PC-3 (cell line): ENCODE measurements around the gene IRGM. TPM values are rescaled to one million over a fixed set of nuclear protein-coding genes. Genes with fewer than 3 reads are reported as not detected.

Source experiments
- ATAC-seq: fragments of 200-7000 bp; cut with Tn5 transposase; 2 replicates; pipeline ENCODE4 v1.9.1; 2020; ENCODE audit warnings: mild to moderate bottlenecking, moderate library complexity
- BruUV-seq: library from RNA; stranded (reverse); fragments of 400-500 nt; replicated peaks from 2 replicates; lab custom pipeline; 2021; lab: Mats Ljungman, UMichigan
- CTCF ChIA-PET: fragments of 300-600 bp; sonication (Branson Sonifier 250); formaldehyde crosslinking; loops from one replicate; lab custom pipeline; 2022; ENCODE audit warnings: antibody characterized with exemption; lab: Charles Lee
- POLR2A ChIA-PET: fragments of 300-600 bp; sonication (Branson Sonifier 250); formaldehyde crosslinking; loops from one replicate; lab custom pipeline; 2022; ENCODE audit warnings: antibody characterized with exemption; ENCODE audit not compliant: unreplicated experiment; lab: Charles Lee
- DNase-seq: peaks from one replicate; pipeline ENCODE4 v3.0.0-alpha.2; 2015
- H2AFZ ChIP-seq: fragments of 300-600 bp; sonication (generic); 2 replicates; pipeline ENCODE4 v1.6.0; 2016; ENCODE audit warnings: antibody characterized with exemption, low read length
- H3F3A ChIP-seq: fragments of 300-600 bp; sonication (generic); one replicate; pipeline ENCODE4 v1.6.0; 2017; ENCODE audit warnings: antibody characterized with exemption, low read length, control low read depth, mild to moderate bottlenecking; ENCODE audit not compliant: unreplicated experiment
- H3K27ac ChIP-seq: fragments of 300-600 bp; sonication (generic); 2 replicates; pipeline ENCODE4 v1.5.1; 2016; ENCODE audit warnings: mild to moderate bottlenecking, low read length
- H3K27me3 ChIP-seq: fragments of 300-600 bp; sonication (generic); 2 replicates; pipeline ENCODE4 v1.6.1; 2016; ENCODE audit warnings: low read length, mixed read lengths
- H3K36me3 ChIP-seq: fragments of 300-600 bp; sonication (generic); 2 replicates; pipeline ENCODE4 v1.6.1; 2016; ENCODE audit warnings: low read depth, mixed run types, low read length, mixed read lengths
- H3K4me1 ChIP-seq: fragments of 300-600 bp; sonication (generic); 2 replicates; pipeline ENCODE4 v1.5.1; 2016; ENCODE audit warnings: low read length; ENCODE audit not compliant: insufficient read depth
- H3K4me2 ChIP-seq: fragments of 300-600 bp; sonication (generic); 2 replicates; pipeline ENCODE4 v1.6.0; 2016; ENCODE audit warnings: low read length
- H3K4me3 ChIP-seq: fragments of 300-600 bp; sonication (generic); 2 replicates; pipeline ENCODE4 v1.5.1; 2016; ENCODE audit warnings: mild to moderate bottlenecking, low read length, mixed read lengths
- H3K79me2 ChIP-seq: fragments of 300-600 bp; sonication (generic); 2 replicates; pipeline ENCODE4 v1.6.1; 2017; ENCODE audit warnings: low read length, mixed read lengths
- H3K9ac ChIP-seq: fragments of 300-600 bp; sonication (generic); 2 replicates; pipeline ENCODE4 v1.6.0; 2016; ENCODE audit warnings: mild to moderate bottlenecking, low read length
- H3K9me2 ChIP-seq: fragments of 300-600 bp; sonication (generic); replicated peaks from 2 replicates; pipeline ENCODE4 v1.6.1; 2016; ENCODE audit warnings: mixed run types, low read length, mixed read lengths
- H3K9me3 ChIP-seq: fragments of 300-600 bp; sonication (generic); 2 replicates; pipeline ENCODE4 v1.6.1; 2016; ENCODE audit warnings: low read length, mixed read lengths
- H4K20me1 ChIP-seq: fragments of 300-600 bp; sonication (generic); 2 replicates; pipeline ENCODE4 v1.6.1; 2016; ENCODE audit warnings: low read length, mixed read lengths
- CTCF ChIP-seq: fragments of 300-600 bp; sonication (generic); conservative IDR thresholded peaks from 2 replicates; pipeline ENCODE4 v1.5.1; 2017; ENCODE audit warnings: antibody characterized with exemption, low read depth, mild to moderate bottlenecking, low read length
- EZH2 ChIP-seq: fragments of 300-600 bp; sonication (generic); IDR thresholded peaks from one replicate; pipeline ENCODE4 v1.6.1; 2017; ENCODE audit warnings: antibody characterized with exemption, mild to moderate bottlenecking, low read length; ENCODE audit not compliant: unreplicated experiment
- EZH2phosphoT487 ChIP-seq: fragments of 300-600 bp; sonication (generic); IDR thresholded peaks from 2 replicates; pipeline ENCODE4 v1.6.1; 2018; ENCODE audit warnings: mild to moderate bottlenecking, antibody characterized with exemption, low read length, borderline replicate concordance
- intact Hi-C: fragments of 100-400 bp; cut with micrococcal nuclease; formaldehyde crosslinking; loops from 2 replicates; pipeline ENCODE4 v1.9.0; 2023
- total RNA-seq: library from RNA; depleted of rRNA; stranded (reverse); fragments of >200 nt; gene quantifications from 2 replicates; pipeline ENCODE4 v1.2.3, GENCODE V29; 2014; rRNA removed

IRGM gene
- total RNA-seq, 1 experiment from 2014 or later: not detected

GRCh38 chr5:150895431-150896428 lies 49.4 kb downstream of the IRGM start:
- Histone ChIP-seq H3K9me2 (no peaks in the 10 kb centered on the region), H3K27me3 (no peaks in the 10 kb centered on the region), H3K27ac (no peak overlapping the region), H3K9ac (no peak overlapping the region), H4K20me1 (no peaks in the 10 kb centered on the region), H3K36me3 (no peaks in the 10 kb centered on the region; the same call in 1 of the 2 replicates), H3K4me1 (no peaks in the 10 kb centered on the region), H3K9me3 (peaks cover 93% of the 10 kb centered on the region), H3K4me3 (no peak overlapping the region), H2AFZ (no peak overlapping the region), H3K79me2 (no peaks in the 10 kb centered on the region), H3F3A (no peaks in the 10 kb centered on the region), H3K4me2 (no peak overlapping the region)
- ChIA-PET POLR2A (no interaction called here), CTCF (no interaction called here)
- intact Hi-C loops: no loop called here
- no peak for TF ChIP-seq CTCF
- no peak for TF ChIP-seq EZH2phosphoT487
- TF ChIP-seq EZH2: no peak
- BruUV-seq: no TSS peak
- ATAC-seq (no peak), DNase-seq (no peak)

Other genes starting within 250 kb of the IRGM start
- 5.3 and 8.4 TPM in 2 replicates for gene SYNPO, start 205.9 kb upstream of the IRGM start, total RNA-seq
- gene MYOZ3, start 185.3 kb upstream of the IRGM start, total RNA-seq: not detected in 2 replicates
- 27.3 and 31.6 TPM in 2 replicates for gene RBM22, start 145.5 kb upstream of the IRGM start, total RNA-seq
- gene DCTN4, start 87.5 kb upstream of the IRGM start, total RNA-seq: 40.5 and 45.0 TPM in 2 replicates
- gene SMIM3, start 67.8 kb upstream of the IRGM start, total RNA-seq: 11.3 and 15.6 TPM in 2 replicates
- gene ZNF300, start 58.5 kb downstream of the IRGM start, total RNA-seq: 0.18 TPM in 1 of 2 replicates, not detected in the other
- not detected in 2 replicates for gene GPX3, start 174.1 kb downstream of the IRGM start, total RNA-seq
- gene TNIP1, start 234.5 kb downstream of the IRGM start, total RNA-seq: 90.0 and 139 TPM in 2 replicates